Ishikawa (cell line): ENCODE data around the gene KRTAP1-3.

Experiments used
- CREB1 ChIP-seq: IDR thresholded peaks from 2 replicates; pipeline ENCODE4 v1.6.1; 2012; ENCODE audit warnings: low read depth
- FOXM1 ChIP-seq: IDR thresholded peaks from 2 replicates; pipeline ENCODE4 v1.6.1; 2012; ENCODE audit warnings: low read depth, borderline replicate concordance
- NFIC ChIP-seq: IDR thresholded peaks from 2 replicates; pipeline ENCODE4 v1.6.1; 2012
- TEAD4 ChIP-seq: IDR thresholded peaks from 2 replicates; pipeline ENCODE4 v1.6.1; 2012

DNA sequence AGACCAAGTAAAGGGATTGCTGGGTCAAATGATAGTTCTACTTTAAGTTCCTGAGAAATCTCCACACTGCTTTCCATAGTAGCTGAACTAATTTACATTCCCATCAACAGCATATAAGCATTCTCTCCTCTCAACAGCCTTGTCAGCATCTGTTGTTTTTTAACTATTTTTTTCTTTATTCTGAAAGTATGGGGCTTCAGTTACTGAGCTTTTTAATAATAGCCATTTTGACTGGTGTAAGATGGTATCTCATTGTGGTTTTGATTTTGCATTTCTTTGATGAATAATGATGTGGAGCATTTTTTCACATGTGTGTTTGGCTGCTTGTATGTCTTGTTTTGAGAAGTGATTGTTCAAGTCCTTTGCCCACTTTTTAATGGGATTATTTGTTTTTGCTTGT, 17.9 kb upstream of the KRTAP1-3 start:
- TF ChIP-seq TEAD4 (no peak), FOXM1 (no peak), CREB1 (no peak), NFIC (no peak)
